Endothelial cell of umbilical vein (primary cell): ENCODE results near the gene HOXB2. TPM values are rescaled to one million over a fixed set of nuclear protein-coding genes. Genes with fewer than 3 reads are reported as not detected.

Experiments
- BruUV-seq: library from RNA; stranded (reverse); fragments of 400-500 nt; replicated peaks from 2 replicates; lab custom pipeline; 2021; lab: Mats Ljungman, UMichigan
- CTCF ChIA-PET: fragments of 300-600, 350-600 bp; sonication (Branson Sonifier 250); formaldehyde crosslinking; loops from one replicate; lab custom pipeline; 2021; ENCODE audit warnings: antibody characterized with exemption, inconsistent platforms; lab: Charles Lee
- POLR2A ChIA-PET: fragments of 300-600, 350-600 bp; sonication (Branson Sonifier 250); formaldehyde crosslinking; loops from one replicate; lab custom pipeline; 2021; ENCODE audit warnings: antibody characterized with exemption, inconsistent platforms; lab: Charles Lee
- DNase-seq: peaks from one replicate; pipeline ENCODE4 v3.0.0-alpha.2; 2011; ENCODE audit warnings: low read depth, low spot score
- FAIRE-seq: peaks from 2 replicates; lab custom pipeline; 2011; peaks lifted over from hg19 to GRCh38; lab: Jason Lieb, UNC
- H2AFZ ChIP-seq: 2 replicates; pipeline ENCODE4 v1.6.0; 2012; ENCODE audit warnings: low read depth, low read length, control low read depth, inconsistent platforms
- H3K27ac ChIP-seq: 2 replicates; pipeline ENCODE4 v1.5.1; 2011; ENCODE audit warnings: low read depth, mild to moderate bottlenecking, control low read depth, low read length, moderate library complexity; ENCODE audit not compliant: insufficient read depth
- H3K27me3 ChIP-seq, 2 experiments: 2 replicates each; pipeline versions ENCODE4 v1.6.0 to v1.6.1; 2011; ENCODE audit warnings: low read length in 2 of 2, mixed read lengths in 1 of 2; ENCODE audit not compliant: control insufficient read depth in 2 of 2, insufficient read depth in 2 of 2
- H3K36me3 ChIP-seq, 2 experiments: 2 replicates in 1 of 2; 3 replicates in 1 of 2; pipeline ENCODE4 v1.5.1; 2011; ENCODE audit warnings: low read length in 2 of 2, mild to moderate bottlenecking in 1 of 2, moderate library complexity in 1 of 2; ENCODE audit not compliant: control insufficient read depth in 2 of 2, insufficient read depth in 2 of 2; ENCODE audit errors: extremely low read depth in 1 of 2
- H3K4me1 ChIP-seq: 3 replicates; pipeline ENCODE4 v1.5.1; 2011; ENCODE audit warnings: mild to moderate bottlenecking, low read length; ENCODE audit not compliant: control insufficient read depth, insufficient read depth; ENCODE audit errors: extremely low read depth
- H3K4me2 ChIP-seq: 2 replicates; pipeline ENCODE4 v1.6.1; 2011; ENCODE audit warnings: low read length, control low read depth, mixed read lengths; ENCODE audit not compliant: insufficient read depth
- H3K4me3 ChIP-seq, 3 experiments: fragments of 200-600 bp in 1 of 3; sonication (generic), shearing (Covaris generic) in 1 of 3; replicated peaks in 1 of 3; 2 replicates each; pipeline ENCODE4 v1.5.1; 2011 to 2016; ENCODE audit warnings: control low read depth in 3 of 3, low read length in 3 of 3, mild to moderate bottlenecking in 2 of 3, inconsistent platforms in 1 of 3, low read depth in 1 of 3, moderate library complexity in 1 of 3; ENCODE audit not compliant: insufficient read depth in 1 of 3
- H3K79me2 ChIP-seq: 2 replicates; pipeline ENCODE4 v1.6.0; 2012; ENCODE audit warnings: low read length, inconsistent platforms; ENCODE audit not compliant: control insufficient read depth, insufficient read depth
- H3K9ac ChIP-seq: replicated peaks from 2 replicates; pipeline ENCODE3; 2011; ENCODE audit warnings: low read length, control low read depth; ENCODE audit not compliant: insufficient read depth; ENCODE audit errors: extremely low read depth
- H3K9me1 ChIP-seq: replicated peaks from 3 replicates; pipeline ENCODE4 v1.6.0; 2011; ENCODE audit warnings: mild to moderate bottlenecking, low read length; ENCODE audit not compliant: control insufficient read depth, insufficient read depth; ENCODE audit errors: extremely low read depth
- H3K9me3 ChIP-seq: replicated peaks from 2 replicates; pipeline ENCODE4 v1.5.1; 2012; ENCODE audit warnings: low read length, inconsistent platforms; ENCODE audit not compliant: control insufficient read depth, insufficient read depth
- H4K20me1 ChIP-seq: replicated peaks from 2 replicates; pipeline ENCODE3; 2011; ENCODE audit warnings: mild to moderate bottlenecking, low read length; ENCODE audit not compliant: control insufficient read depth, insufficient read depth; ENCODE audit errors: extremely low read depth
- EZH2 ChIP-seq: IDR thresholded peaks from 2 replicates; pipeline ENCODE4 v1.6.1; 2012; ENCODE audit warnings: borderline replicate concordance, low read depth, mild to moderate bottlenecking, moderate library complexity, low read length, inconsistent platforms; ENCODE audit not compliant: severe bottlenecking
- FOS ChIP-seq: IDR thresholded peaks from 2 replicates; pipeline ENCODE4 v1.6.1; 2011; ENCODE audit warnings: mild to moderate bottlenecking, low read length, moderate library complexity, borderline replicate concordance; ENCODE audit not compliant: insufficient read depth
- GATA2 ChIP-seq: IDR thresholded peaks from 2 replicates; pipeline ENCODE4 v1.7.0; 2011; ENCODE audit warnings: low read depth, mild to moderate bottlenecking, moderate library complexity, mixed read lengths, low read length; ENCODE audit not compliant: insufficient read length, insufficient read depth
- JUN ChIP-seq: IDR thresholded peaks from 2 replicates; pipeline ENCODE4 v1.6.1; 2011; ENCODE audit warnings: borderline replicate concordance, low read depth; ENCODE audit not compliant: insufficient read length, insufficient read depth
- MYC ChIP-seq: IDR thresholded peaks from one replicate; pipeline ENCODE4 v1.6.1; 2011; ENCODE audit warnings: mild to moderate bottlenecking, low read depth, low read length
- POLR2A ChIP-seq: IDR thresholded peaks from 2 replicates; pipeline ENCODE4 v1.6.1; 2012; ENCODE audit warnings: low read depth, mild to moderate bottlenecking, control low read depth, low read length
- POLR2AphosphoS5 ChIP-seq: IDR thresholded peaks from 2 replicates; pipeline ENCODE4 v1.6.1; 2012; ENCODE audit warnings: low read depth, mild to moderate bottlenecking, control low read depth, low read length, moderate library complexity; ENCODE audit not compliant: insufficient read depth
- dilution Hi-C: fragments of 300-500 bp; cut with MboI; formaldehyde crosslinking; loops from one replicate; pipeline ENCODE4 v1.15.0; 2019; ENCODE audit warnings: low sequenced_read_pairs; ENCODE audit not compliant: extremely low pct_ligation_motif_present
- intact Hi-C: fragments of 100-400 bp; cut with micrococcal nuclease; formaldehyde crosslinking; loops from one replicate; pipeline ENCODE4 v1.10.0; 2022
- polyA plus RNA-seq, 4 experiments: library from polyadenylated mRNA; depleted of rRNA in 3 of 4; stranded (reverse) in 3 of 4; unstranded in 1 of 4; fragments of >200 nt; gene quantifications; 2 replicates each; pipeline versions ENCODE4 v1.2.1 to v1.2.3, GENCODE V29; 2011 to 2012; ENCODE audit warnings: missing spikeins in 1 of 4
- total RNA-seq: library from RNA; stranded (reverse); gene quantifications from 2 replicates; pipeline ENCODE4 v1.2.3, GENCODE V29; 2021
- TF ChIP-seq, protein P1 (sequence below), 2 donors: IDR thresholded peaks; 1 replicate in 1 of 2; 2 replicates in 1 of 2; pipeline ENCODE4 v1.5.1; 2011; ENCODE audit warnings: low read length in 2 of 2, mild to moderate bottlenecking in 2 of 2, moderate library complexity in 2 of 2, control low read depth in 1 of 2, inconsistent platforms in 1 of 2, low read depth in 1 of 2; ENCODE audit not compliant: insufficient read depth in 1 of 2; ENCODE audit errors: extremely low read depth in 1 of 2
- TF ChIP-seq, protein P2 (sequence below): IDR thresholded peaks from 2 replicates; pipeline ENCODE4 v1.6.1; 2011; ENCODE audit not compliant: insufficient read depth, insufficient read length

The HOXB2 gene
- total and polyA plus RNA-seq, 2 donors (not counting 3 experiments of a cell fraction or from before 2014, with no cell fraction given) = 14.1 to 23.3 TPM

DNA sequence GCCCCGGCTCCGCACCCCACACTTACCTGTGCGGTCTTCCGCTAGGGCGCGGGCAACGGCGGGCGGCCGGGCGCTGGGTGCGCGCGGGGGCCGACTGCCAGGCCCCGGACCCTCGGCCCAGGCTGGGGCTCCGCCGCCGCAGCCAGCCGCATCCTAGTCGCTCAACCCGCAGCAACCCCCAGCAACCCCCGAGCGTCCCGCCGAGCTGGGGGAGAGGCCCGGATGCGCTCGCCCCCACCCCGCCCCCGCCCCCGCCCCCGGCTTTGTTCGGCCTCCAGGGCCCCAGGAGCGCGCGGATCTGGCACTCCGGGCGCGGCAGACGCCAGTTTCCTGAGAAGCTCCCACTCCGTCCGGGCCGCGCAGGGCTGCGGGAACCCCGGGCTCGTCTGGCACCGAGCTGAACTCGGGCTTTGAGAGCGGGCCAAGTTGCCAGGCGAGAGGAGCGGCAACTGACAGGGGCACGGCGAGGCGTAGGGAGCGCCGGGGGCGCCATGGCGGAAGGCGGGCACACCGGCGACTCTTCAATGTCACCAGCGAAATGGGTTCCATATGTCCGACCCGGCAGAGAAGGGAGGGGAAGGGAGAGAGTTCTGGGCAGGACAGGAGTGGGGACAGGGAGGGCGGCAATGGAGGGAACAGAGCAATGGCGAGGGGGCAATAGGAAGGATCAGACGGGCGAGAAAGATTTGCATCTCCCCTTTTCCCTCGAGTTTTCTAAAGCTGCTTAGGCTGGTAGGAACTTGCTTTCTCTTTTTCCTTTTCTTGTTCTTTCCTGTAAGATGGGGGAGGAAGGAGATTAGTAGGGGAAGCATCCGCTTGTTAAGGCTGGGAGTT, 19.5 kb upstream of the HOXB2 start:
- TF ChIP-seq EZH2 (no peak), POLR2AphosphoS5 (no peak), JUN (no peak), MYC (no peak)
- H3K9me3 ChIP-seq = no peaks in the 10 kb centered on the region
- DNase-seq (peak; percentile 40), FAIRE-seq (no peak)
- no peaks in the 10 kb centered on the region for H4K20me1 ChIP-seq
- H3K9me1 ChIP-seq = no peaks in the 10 kb centered on the region
- no peaks in the 10 kb centered on the region for H3K27me3 ChIP-seq
- ChIA-PET CTCF (interaction anchor here (0.7 to 1.4 kb wide), 3 partner anchors 9 to 302 kb away, joined by 3 read pairs; partner anchors contain the start of gene HOXB5), POLR2A (no interaction called here)
- peak overlapping the region; percentile 5 to 37 (median 25) for H3K4me3 ChIP-seq
- H3K36me3 ChIP-seq = peaks cover 0 to 5% of the 10 kb centered on the region in 2 experiments
- H3K9ac ChIP-seq = peak overlapping the region; percentile 27
- peaks cover 80% of the 10 kb centered on the region for H3K79me2 ChIP-seq
- intact Hi-C loops = no loop called here
- H2AFZ ChIP-seq = peak overlapping the region; percentile 2
- dilution Hi-C loops = no loop called here
- peak overlapping the region; percentile 34 for H3K27ac ChIP-seq
- no TSS peak for BruUV-seq
- H3K4me2 ChIP-seq = peak overlapping the region; percentile 56
- H3K4me1 ChIP-seq = peaks cover 45% of the 10 kb centered on the region

DNA sequence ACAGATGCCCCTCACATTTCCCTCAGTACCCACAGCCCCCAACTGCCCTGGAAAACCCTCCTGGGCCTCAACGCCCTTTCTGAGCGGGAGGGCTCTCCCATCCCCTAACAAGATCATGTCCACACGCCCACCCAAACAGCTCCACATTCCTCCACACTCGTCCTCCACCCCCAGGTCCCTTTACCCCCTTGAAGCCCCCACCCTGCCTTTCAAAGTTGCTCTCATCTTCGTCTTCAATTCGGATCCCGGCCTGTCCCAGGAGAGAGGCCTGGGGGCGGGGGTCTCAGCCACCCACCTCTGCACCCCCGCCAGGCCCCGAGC, 18.9 kb upstream of the HOXB2 start:
- H3K27ac ChIP-seq = no peak overlapping the region
- no peaks in the 10 kb centered on the region for H3K9me3 ChIP-seq
- H3K36me3 ChIP-seq = peaks cover 0 to 5% of the 10 kb centered on the region in 2 experiments
- DNase-seq (no peak), FAIRE-seq (no peak)
- CTCF ChIA-PET = interaction anchor here (1.4 kb wide), 1 partner anchor 9 kb away, joined by 3 read pairs; no protein-coding TSS in a partner anchor
- no peak for TF ChIP-seq JUN
- TF ChIP-seq GATA2 = no peak
- no peak for TF ChIP-seq POLR2AphosphoS5
- TF ChIP-seq POLR2A = no peak
- no peak for TF ChIP-seq FOS
- TF ChIP-seq EZH2 = no peak
- TF ChIP-seq, protein P1, sequence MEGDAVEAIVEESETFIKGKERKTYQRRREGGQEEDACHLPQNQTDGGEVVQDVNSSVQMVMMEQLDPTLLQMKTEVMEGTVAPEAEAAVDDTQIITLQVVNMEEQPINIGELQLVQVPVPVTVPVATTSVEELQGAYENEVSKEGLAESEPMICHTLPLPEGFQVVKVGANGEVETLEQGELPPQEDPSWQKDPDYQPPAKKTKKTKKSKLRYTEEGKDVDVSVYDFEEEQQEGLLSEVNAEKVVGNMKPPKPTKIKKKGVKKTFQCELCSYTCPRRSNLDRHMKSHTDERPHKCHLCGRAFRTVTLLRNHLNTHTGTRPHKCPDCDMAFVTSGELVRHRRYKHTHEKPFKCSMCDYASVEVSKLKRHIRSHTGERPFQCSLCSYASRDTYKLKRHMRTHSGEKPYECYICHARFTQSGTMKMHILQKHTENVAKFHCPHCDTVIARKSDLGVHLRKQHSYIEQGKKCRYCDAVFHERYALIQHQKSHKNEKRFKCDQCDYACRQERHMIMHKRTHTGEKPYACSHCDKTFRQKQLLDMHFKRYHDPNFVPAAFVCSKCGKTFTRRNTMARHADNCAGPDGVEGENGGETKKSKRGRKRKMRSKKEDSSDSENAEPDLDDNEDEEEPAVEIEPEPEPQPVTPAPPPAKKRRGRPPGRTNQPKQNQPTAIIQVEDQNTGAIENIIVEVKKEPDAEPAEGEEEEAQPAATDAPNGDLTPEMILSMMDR (IDR thresholded peaks at IDR 0.05; ENCODE audit: extremely low read depth in 1 of 2, insufficient read depth in 1 of 2, low read depth in 1 of 2, low read length in 2 of 2) = no peak
- TF ChIP-seq, protein P2, sequence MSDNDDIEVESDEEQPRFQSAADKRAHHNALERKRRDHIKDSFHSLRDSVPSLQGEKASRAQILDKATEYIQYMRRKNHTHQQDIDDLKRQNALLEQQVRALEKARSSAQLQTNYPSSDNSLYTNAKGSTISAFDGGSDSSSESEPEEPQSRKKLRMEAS = no peak
- TF ChIP-seq MYC = no peak
- H3K4me3 ChIP-seq = peak overlapping the region in 2 of 3 experiments; percentile 12 to 37
- H3K79me2 ChIP-seq = peaks cover 77% of the 10 kb centered on the region
- H3K9me1 ChIP-seq = no peaks in the 10 kb centered on the region
- no peak overlapping the region for H3K4me2 ChIP-seq
- BruUV-seq = no TSS peak
- H3K9ac ChIP-seq = no peak overlapping the region
- dilution Hi-C loops (no loop called here), intact Hi-C loops (loop anchor here (2.0 kb wide), 1 partner anchor 15 kb away; no protein-coding TSS in a partner anchor)
- no peaks in the 10 kb centered on the region for H4K20me1 ChIP-seq
- peaks cover 40% of the 10 kb centered on the region for H3K4me1 ChIP-seq
- POLR2A ChIA-PET = no interaction called here
- H3K27me3 ChIP-seq = no peaks in the 10 kb centered on the region
- no peak overlapping the region for H2AFZ ChIP-seq
